SKM-1 treated with dmso at 0.1 percent for 144 hours (cell line): ENCODE results near the gene RPTOR.
"Not testable (repeated sequence)": the region's sequence is repeated elsewhere in the genome, so short reads cannot be mapped to it uniquely, and the experiment has no call there.

Experiments
- DNase-seq: peaks from one replicate; lab custom pipeline; 2025; ENCODE audit not compliant: unreplicated experiment; lab: John Stamatoyannopoulos, UW

Gene RPTOR

GRCh38 chr17:80759377-80759673 lies 214.7 kb downstream of the RPTOR start:
- DNase-seq, result no peak

GRCh38 chr17:80760511-80760911 lies 215.9 kb downstream of the RPTOR start:
- peak; percentile 57 for DNase-seq

GRCh38 chr17:80761110-80761871 lies 216.7 kb downstream of the RPTOR start:
- no peak for DNase-seq

GRCh38 chr17:80762076-80762475 lies 217.4 kb downstream of the RPTOR start:
- DNase-seq, result no peak

GRCh38 chr17:80763293-80763867 lies 218.7 kb downstream of the RPTOR start:
- no peak for DNase-seq

GRCh38 chr17:80764627-80765145 lies 220.0 kb downstream of the RPTOR start:
- not testable (repeated sequence) for DNase-seq

GRCh38 chr17:80765241-80765961 lies 220.8 kb downstream of the RPTOR start:
- no peak for DNase-seq

- DNase-seq, result no peak
These were observed 221.7 kb downstream of the RPTOR start for GRCh38 chr17:80766290-80766855.

- no peak for DNase-seq
These were observed 223.8 kb downstream of the RPTOR start for GRCh38 chr17:80768389-80768788.

- no peak for DNase-seq
These were observed 224.3 kb downstream of the RPTOR start for GRCh38 chr17:80768936-80769335.

GRCh38 chr17:80769516-80769915 lies 224.9 kb downstream of the RPTOR start:
- no peak for DNase-seq

GRCh38 chr17:80769936-80770625 lies 225.4 kb downstream of the RPTOR start:
- DNase-seq, result no peak

GRCh38 chr17:80770881-80771611 lies 226.4 kb downstream of the RPTOR start:
- DNase-seq, result no peak

- DNase-seq, result no peak
These were observed 227.0 kb downstream of the RPTOR start for GRCh38 chr17:80771612-80772005.

- DNase-seq, result no peak
These were observed 228.2 kb downstream of the RPTOR start for GRCh38 chr17:80772906-80773242.

- DNase-seq, result no peak
These were observed 228.8 kb downstream of the RPTOR start for GRCh38 chr17:80773243-80773991.

- no peak for DNase-seq
These were observed 229.5 kb downstream of the RPTOR start for GRCh38 chr17:80774146-80774545.

- DNase-seq, result no peak
These were observed 230.1 kb downstream of the RPTOR start for GRCh38 chr17:80774643-80775281.

GRCh38 chr17:80775863-80776262 lies 231.2 kb downstream of the RPTOR start:
- DNase-seq, result no peak
